CD4-positive, alpha-beta T cell treated with Interleukin-15 for 4 hours (primary cell): ENCODE measurements around the gene HS3ST4.

Experiments used
- DNase-seq: peaks from one replicate; pipeline ENCODE4 v3.0.0-alpha.2; 2020; ENCODE audit warnings: low spot score

HS3ST4 gene

DNA sequence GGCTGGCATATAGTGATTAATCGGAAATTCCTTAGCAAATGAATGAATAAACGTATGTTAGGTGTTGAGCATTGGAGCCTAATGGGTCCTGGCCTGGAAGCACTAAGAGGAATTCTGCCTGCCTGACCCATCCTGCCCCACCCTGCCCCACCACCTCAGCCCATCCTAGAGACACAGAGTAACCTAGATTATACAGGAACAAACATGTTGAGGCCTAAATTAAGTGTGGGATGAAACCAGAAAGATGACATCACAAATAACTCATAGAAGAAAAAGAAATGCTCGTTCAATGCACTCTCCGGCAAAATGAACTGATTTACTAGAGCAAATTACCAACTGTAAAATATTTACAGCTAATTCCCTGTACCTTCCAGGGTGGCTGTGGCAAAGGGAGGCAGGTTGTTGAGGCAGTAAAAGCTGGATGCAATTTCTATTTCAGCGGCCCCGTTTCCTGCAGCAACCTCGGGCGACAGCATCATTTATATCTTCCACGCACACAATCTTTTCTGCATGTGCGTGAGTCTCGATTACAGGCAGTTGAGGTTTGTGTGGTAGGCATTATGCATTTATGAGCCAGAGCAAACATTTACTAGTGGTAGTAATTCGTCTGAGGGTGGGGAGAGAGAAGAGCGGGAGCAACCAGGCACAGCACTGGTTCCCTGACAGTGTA is 417.2 kb downstream of the HS3ST4 start:
- no peak for DNase-seq

DNA sequence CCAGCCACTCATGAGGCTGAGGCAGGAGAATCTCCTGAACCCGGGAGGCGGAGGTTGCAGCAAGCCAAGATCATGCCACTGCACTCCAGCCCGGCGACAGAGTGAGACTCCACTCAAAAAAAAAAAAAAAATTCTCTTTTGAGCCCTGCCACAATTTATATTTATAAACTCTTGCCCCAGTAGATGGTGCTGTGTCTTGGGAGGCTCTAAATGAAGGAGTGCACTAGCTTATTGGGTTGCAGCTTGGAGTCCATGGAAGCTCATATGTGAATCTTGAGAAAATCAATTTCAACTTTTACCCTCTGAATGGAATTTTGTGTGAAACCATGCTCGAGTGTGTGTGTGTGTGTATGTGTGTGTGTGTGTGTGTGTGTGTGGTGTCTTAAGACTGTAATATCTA is 420.1 kb downstream of the HS3ST4 start:
- DNase-seq = no peak

DNA sequence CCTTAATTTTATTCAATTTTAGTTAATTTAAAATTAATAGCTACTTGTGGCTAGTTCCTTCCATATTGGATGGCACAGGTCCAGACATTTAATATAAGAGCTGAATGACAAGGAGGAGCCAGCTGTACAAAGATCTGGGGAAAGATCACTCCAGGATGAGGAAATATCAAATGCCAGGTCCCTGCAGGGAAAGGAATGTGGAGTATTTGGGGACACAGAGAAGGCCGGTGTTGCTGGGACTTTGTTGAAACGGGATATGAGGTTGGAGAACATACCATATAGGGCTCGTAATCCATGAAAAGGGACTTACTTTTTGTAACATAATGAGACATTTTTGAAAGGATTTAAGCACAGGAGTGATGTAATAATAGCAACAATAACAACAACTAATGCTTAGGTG is 426.8 kb downstream of the HS3ST4 start:
- no peak for DNase-seq

DNA sequence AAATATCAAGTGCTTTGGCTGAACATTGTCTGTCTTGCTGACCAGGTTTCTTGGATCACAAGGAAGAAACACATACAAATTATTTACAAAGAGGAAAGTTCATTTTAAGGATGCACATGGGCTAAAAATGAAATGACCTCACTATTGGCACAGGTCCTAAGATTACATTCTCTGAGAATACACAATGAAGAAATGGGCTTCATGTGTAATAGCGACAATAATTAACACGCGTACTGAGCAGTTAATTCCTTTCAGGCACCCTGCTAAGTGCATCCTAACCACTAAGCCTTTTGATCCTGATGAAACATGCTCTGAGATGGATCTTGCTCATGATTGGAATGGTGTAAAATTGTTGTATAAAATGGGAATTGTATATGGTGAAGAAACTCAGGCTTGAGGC is 429.0 kb downstream of the HS3ST4 start:
- no peak for DNase-seq

- no peak for DNase-seq
These were observed 436.5 kb downstream of the HS3ST4 start for GRCh38 chr16:26128296-26128695.

GRCh38 chr16:26129997-26130396 is 438.2 kb downstream of the HS3ST4 start:
- no peak for DNase-seq

DNA sequence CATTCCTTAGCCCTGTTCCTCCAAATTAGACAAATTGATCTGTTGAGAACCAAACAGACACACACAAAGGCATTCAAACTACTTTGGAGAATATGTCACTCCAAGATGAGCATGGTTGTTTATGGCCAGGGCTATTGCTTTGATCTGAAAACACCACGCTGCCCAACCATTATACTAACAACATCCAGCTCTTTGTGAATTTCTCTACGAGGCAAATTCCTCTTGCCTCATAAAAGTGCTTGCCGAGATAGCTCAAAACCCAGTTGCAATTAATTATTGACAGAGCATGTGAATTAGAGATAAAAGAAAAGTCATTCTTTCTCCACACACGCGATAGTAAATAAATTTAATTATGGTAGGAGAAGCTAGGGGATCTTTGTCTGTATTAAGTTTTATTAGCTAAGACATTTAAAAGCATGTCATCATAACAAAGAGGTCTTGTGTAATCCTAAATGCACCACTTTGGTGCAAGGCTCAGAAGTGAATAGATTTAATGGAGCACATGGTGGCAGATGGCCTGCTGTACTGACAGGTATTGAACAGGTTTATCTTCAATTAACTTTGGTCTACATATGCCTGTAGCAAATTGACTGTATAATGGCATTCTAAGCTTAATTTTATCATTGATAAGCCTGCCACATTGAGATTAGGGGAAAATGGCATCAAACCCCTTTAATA is 441.8 kb downstream of the HS3ST4 start:
- DNase-seq = no peak

DNA sequence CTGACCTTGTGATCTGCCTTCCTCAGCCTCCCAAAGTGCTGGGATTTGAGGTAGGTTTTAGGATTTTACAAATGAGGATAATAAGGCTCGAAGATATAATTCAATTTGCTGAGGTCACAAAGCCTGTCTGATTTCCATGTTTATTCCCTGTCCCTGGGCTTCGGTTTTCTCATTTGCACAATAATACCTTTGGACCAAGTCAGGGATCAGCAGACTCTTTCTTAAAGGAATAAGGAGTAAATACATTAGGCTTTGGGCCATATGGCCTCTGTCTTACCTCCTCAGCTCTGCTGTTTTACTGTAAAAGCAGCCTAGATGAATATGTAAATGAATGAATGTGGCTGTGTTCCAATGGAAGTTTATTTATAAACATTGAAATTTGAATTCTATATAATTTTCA is 442.8 kb downstream of the HS3ST4 start:
- no peak for DNase-seq

GRCh38 chr16:26137956-26138355 is 446.2 kb downstream of the HS3ST4 start:
- DNase-seq = no peak

- no peak for DNase-seq
These were observed 447.3 kb downstream of the HS3ST4 start for GRCh38 chr16:26139091-26139490.

GRCh38 chr16:26139884-26140283 is 448.1 kb downstream of the HS3ST4 start:
- DNase-seq = no peak

DNA sequence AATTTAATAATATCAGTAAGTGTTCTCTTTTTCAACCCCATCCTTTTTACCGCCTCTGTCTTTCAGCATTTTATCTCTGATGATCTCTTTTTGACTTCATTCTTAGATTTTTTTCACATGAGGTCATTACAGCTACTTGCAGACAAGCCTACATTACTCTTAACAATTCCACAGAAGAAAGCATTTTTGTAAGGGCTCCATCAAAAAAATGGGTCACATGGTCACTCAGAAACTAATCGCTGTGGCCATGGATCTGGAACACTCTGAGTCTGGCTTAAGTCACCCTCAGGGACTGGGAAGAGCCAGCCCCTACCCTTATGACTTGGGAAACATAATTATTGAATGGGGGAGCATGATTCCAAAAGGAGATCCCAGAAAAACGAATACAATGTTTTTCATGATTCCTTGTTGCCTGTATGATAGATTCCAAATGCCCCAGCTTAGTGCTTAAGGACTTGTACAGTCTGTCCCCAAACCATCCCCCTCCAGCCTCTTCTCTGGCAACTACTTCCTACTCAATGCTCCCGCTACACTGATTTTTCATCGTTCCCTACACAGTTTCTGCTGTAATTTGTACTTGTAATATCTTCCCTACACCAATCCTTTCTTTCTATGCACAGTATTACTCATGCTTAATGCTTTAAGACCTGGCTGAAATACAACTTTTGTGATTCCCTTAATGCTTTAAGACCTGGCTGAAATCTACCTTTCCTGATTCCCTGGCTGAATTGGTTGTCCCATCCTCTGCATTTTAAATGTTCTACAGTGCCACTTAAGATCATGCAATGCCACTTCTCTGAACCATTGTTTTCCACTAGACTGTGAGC is 457.8 kb downstream of the HS3ST4 start:
- no peak for DNase-seq

DNA sequence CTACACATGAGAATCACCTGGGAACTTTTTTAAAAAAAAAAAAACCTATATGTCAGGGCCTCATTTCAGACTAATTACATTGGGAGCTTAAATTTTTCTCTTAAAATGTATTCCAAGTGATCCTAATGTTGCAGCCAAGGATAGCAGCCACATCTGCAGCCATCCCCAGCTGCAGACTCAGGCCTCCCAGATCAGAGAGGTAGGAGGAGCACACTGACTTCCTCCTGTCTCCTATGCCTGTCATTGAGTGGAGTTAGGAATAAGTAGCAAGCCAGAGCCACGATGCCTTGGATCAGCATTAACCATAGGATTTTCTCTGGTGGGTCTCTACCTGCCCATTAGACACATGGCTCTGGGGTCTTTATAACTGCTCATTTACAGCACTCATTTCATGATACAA is 463.5 kb downstream of the HS3ST4 start:
- no peak for DNase-seq

DNA sequence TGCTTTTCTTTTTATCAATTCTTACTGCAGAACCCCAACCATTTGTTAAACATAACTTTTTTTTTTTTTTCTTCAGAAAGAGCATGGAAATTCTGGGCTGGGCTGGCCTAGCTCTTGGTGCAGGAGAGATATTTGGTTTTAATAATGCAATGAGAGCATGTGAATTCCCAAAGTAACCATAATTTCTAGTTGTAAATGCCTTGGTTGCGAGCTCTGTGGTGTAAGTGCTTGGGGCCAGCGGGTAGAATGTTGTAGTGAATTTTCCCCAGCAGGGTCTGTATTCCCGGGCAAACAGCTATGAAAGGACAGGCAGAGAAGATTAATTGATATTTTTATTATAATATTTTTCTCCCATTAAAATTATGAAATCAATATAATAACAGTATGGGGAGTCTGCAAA is 465.6 kb downstream of the HS3ST4 start:
- no peak for DNase-seq

DNA sequence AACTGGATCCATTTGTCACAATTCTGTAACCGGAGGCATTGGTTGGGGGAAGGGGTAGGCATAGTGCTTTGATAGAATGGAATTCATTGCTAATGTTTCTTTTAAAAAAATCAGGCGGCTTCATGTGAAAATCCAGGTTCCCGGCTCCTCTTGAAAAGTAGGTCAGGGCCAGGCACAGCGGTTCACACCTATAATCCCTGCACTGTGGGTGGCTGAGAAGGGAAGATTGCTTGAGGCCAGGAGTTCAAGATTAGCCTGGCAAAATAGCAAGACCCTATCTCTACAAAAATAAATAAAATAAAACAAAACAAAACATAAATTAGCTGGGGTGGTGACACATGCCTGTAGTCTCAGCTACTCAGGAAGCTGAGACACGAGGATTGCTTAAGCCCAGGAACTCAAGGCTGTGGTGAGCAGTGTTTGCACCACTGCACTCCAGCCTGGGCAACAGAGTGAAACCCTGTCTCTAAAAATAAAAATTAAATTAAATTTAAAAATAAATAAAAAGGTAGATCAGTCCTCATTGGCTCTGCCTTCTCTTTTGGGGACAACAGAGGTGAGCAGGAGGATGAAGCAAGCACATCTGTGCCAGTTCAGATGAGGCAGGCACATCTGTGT is 466.5 kb downstream of the HS3ST4 start:
- DNase-seq = no peak

- DNase-seq = no peak
These were observed 469.9 kb downstream of the HS3ST4 start for GRCh38 chr16:26161461-26162180.

- DNase-seq = no peak
These were observed 477.7 kb downstream of the HS3ST4 start for GRCh38 chr16:26169473-26169872.

- no peak for DNase-seq
These were observed 484.2 kb downstream of the HS3ST4 start for GRCh38 chr16:26175944-26176343.

DNA sequence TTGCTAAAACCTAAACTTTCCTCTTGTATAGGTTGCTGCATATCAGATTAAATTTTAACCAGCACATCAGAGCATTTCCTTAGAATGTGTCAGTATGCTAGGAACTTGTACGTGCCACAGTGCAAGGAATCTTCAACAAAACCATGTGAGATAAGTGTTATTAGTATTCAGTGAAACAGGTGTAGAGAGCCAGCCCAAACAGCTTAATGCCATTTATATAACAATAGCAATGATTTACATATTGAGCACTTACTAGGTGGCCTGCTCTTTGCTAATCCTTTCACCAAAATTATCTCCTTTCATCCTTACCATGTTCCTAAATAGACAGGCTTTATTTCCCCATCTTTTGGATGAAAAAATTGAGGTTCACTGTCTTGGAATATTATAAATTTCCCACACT is 485.7 kb downstream of the HS3ST4 start:
- DNase-seq = no peak

GRCh38 chr16:26178298-26178697 is 486.5 kb downstream of the HS3ST4 start:
- no peak for DNase-seq

GRCh38 chr16:26186091-26186615 is 494.4 kb downstream of the HS3ST4 start:
- no peak for DNase-seq
